GM12873 (cell line): ENCODE data around the gene SLC35G4.

Experiments used
- CTCF ChIP-seq: IDR thresholded peaks from 2 replicates; pipeline ENCODE4 v1.5.1; 2012; ENCODE audit warnings: low read depth, mild to moderate bottlenecking, moderate library complexity, low read length, control low read depth; ENCODE audit not compliant: insufficient read depth; ENCODE audit errors: missing control alignments

Gene SLC35G4

GRCh38 chr18:11586896-11587295 is 22.5 kb upstream of the SLC35G4 start:
- TF ChIP-seq CTCF = no peak

GRCh38 chr18:11587432-11587831 is 22.0 kb upstream of the SLC35G4 start:
- no peak for TF ChIP-seq CTCF

GRCh38 chr18:11587846-11588245 is 21.6 kb upstream of the SLC35G4 start:
- no peak for TF ChIP-seq CTCF

GRCh38 chr18:11591957-11592356 is 17.4 kb upstream of the SLC35G4 start:
- peak; percentile 27 for TF ChIP-seq CTCF

GRCh38 chr18:11600321-11600720 is 9.1 kb upstream of the SLC35G4 start:
- TF ChIP-seq CTCF = no peak

- no peak for TF ChIP-seq CTCF
Measured at GRCh38 chr18:11607906-11608305, 1.5 kb upstream of the SLC35G4 start.

- no peak for TF ChIP-seq CTCF
Measured at GRCh38 chr18:11649839-11650238, 40.4 kb downstream of the SLC35G4 start.
